ENCODE results near the gene TMTC1.

The TMTC1 gene

GRCh38 chr12:29537298-29537697 lies 246.4 kb downstream of the TMTC1 start:
- DNase-seq (ENCODE audit: low read depth in 2 of 2), result no peak

GRCh38 chr12:29534935-29535334 lies 248.8 kb downstream of the TMTC1 start:
- no peak for DNase-seq (ENCODE audit: low read depth in 2 of 2)

DNA sequence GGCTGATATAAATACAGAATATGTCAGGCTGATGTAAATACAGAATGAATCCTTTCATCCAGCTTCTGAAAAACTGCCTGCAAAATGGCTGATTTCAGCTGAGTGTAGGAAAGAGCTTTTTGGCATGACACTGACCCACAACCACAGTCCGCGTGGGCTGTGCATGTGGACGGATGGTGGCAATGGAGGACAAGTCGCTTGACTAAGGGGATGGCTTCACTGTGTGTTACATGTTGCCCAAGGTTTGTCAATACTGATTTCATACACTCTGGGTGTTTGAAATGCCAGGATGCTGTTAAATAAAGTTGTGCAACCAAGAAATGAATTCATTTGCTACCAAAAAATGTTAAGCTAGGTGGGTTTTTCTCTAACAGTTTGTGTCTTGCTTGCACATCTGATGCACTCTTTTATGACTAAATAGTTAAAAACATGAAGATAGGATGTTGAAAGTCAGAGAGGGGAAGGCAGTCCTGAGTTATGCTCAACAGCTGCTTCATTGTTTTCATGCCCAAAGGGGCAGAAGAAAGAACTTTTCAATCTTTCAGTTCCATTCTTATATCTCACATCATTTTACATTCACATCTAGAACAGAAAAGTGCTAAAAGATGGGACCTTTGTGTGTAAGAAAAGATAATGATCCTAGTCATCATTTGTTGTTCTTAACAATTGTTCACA lies 249.8 kb downstream of the TMTC1 start:
- no peak for DNase-seq (ENCODE audit: low read depth in 2 of 2)

- DNase-seq (ENCODE audit: low read depth in 2 of 2), result no peak
Observed at GRCh38 chr12:29531471-29531870, 252.3 kb downstream of the TMTC1 start.

- no peak for DNase-seq (ENCODE audit: low read depth in 2 of 2)
Observed at GRCh38 chr12:29530436-29530835, 253.3 kb downstream of the TMTC1 start.

GRCh38 chr12:29528161-29528560 lies 255.6 kb downstream of the TMTC1 start:
- no peak for DNase-seq (ENCODE audit: low read depth in 2 of 2)

GRCh38 chr12:29521951-29522350 lies 261.8 kb downstream of the TMTC1 start:
- no peak for DNase-seq (ENCODE audit: low read depth in 2 of 2)

DNA sequence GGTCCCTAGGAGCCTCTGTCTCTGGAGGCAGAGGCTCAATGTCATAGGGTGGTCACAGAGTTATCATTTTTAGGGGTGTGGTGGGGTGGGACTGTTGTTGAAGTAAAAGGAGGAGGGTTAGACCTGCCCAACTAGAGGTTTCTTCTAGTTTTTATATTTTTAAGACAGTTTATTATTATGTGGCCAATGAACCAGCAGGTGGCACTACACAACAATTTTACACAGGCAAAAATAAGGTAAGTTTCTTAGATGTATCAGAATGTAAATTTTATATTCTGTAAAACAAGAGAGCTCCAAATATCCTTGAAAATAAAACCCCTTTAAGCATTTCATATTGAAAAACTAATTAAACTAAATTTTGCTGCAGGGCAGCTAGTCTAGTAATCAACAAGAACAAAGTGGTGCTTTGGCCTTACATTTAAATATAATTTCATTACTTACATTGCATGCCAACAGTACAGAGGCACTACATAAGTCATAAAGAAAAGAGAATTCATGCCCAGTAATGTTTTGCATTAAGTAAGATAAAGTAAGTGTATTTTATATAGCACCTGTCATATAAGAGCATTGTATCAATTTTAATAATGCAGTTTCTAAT lies 264.1 kb downstream of the TMTC1 start:
- no peak for DNase-seq (ENCODE audit: low read depth in 2 of 2)

GRCh38 chr12:29518407-29518806 lies 265.3 kb downstream of the TMTC1 start:
- DNase-seq (ENCODE audit: low read depth in 2 of 2), result no peak

DNA sequence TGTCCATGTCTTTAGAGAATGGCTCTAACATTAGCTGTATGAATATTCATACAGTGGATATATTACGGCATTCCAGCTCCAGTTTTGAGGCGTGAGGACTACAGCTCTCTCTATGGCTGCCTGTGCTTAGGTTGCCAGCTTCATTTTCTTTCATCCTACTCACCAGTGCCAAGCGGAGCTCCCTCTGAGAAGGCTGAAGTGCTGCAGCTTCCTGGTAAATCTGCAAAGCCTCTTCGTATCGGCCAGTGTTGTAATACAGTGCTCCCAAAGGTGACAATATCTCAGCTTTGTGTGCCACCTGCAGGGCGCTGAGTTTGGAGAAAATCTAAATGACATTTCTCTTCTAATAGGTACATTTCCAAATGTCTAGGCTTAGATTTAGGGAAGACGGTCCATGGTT lies 266.5 kb downstream of the TMTC1 start:
- no peak for DNase-seq (ENCODE audit: low read depth in 2 of 2)

- DNase-seq (ENCODE audit: low read depth in 2 of 2), result no peak
Observed at GRCh38 chr12:29516431-29516875, 267.3 kb downstream of the TMTC1 start.

DNA sequence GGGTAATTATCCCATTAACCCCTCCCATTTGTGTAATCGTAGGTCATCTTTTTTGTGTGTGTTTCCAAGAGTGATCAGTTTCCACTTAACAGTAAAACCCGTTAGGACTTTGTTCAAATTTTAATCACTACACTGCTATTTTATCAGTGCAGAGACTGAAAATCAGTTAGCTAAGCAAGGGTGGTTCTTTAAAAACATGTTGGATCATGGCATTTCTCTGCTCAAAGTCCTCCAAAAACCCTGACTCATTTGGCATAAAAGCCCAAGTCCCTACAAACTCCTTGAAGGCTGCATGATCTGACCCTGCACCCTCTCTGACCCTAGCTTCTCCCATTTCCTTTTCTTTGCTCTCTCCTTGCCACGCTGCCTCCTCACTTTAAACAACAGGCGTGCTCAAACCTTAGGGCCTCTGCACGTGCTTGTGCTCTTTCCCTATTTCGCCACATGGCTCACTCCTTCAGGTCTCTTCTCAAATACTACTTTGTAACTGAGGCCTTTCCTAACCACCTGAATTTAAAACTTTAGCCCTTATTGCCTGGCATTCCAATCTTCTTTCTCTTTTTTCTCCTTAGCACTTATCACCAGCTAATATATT lies 273.1 kb downstream of the TMTC1 start:
- DNase-seq (ENCODE audit: low read depth in 2 of 2), result no peak

DNA sequence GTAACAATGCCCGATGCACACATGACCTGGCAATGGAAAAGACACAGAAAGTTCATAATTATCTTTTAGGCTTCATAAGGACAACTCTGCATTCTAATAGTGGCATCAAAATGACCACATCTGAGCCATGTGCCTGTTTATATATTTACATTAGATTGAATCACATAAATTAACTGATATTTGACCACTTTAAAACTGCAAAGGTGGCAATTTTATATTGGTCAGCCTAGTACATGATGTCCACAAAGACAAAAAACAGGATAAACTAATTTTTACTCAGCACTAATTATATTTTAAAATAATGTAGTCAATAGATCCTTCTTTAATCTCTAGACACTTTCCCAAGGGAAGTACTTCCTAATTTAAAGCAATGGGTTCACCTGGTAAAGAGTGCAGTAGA lies 274.2 kb downstream of the TMTC1 start:
- DNase-seq (ENCODE audit: low read depth in 2 of 2), result no peak

GRCh38 chr12:29508949-29509348 lies 274.8 kb downstream of the TMTC1 start:
- DNase-seq (ENCODE audit: low read depth in 2 of 2), result no peak

DNA sequence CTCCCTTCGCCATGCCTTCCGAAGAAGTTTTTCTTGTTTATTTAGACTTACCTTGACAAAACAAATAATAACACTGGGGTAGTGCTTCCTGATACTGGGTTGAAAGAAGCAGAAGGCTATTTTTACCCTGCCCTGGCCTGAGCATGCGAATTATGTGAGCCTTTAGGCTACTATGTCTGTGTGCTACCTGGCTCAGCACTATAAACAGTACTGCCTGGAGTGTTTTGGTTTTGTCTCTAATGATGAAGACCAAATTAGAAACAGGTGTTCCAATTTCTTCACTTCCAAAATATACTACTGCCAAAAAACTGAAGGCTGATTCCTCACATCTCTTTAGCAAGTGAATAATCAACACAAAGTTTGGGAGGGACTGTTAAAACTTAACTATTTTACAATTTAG lies 278.6 kb downstream of the TMTC1 start:
- no peak for DNase-seq (ENCODE audit: low read depth in 2 of 2)

- DNase-seq (ENCODE audit: low read depth in 2 of 2), result no peak
Observed at GRCh38 chr12:29503283-29503682, 280.5 kb downstream of the TMTC1 start.

- DNase-seq (ENCODE audit: low read depth in 2 of 2), result no peak
Observed at GRCh38 chr12:29499235-29499634, 284.5 kb downstream of the TMTC1 start.

DNA sequence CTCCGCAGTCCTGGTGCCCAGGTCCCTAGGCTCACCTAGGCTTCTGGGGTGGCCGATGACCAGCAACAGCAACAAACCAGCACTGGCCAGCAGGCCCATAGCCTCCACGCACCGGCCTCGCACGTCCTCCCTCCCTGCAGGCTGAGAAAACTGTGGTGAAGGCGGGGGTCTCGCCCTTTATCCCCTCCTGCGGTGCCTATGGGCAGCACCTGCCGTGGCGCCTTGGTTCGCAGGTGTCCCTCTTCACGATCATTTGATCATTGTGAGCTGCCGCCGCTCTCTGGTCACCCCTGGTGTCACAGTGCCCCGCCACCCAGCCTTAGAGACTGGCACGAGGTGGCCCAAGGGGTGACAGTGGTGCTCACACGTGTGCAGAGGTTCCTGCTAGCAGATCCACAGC lies 286.2 kb downstream of the TMTC1 start, which contains the start of gene OVCH1:
OVCH1 (minus strand) TSS at position 99 of the 400 bp plus-strand sequence; CDS start at position 99, 0 bp downstream.
- DNase-seq (ENCODE audit: low read depth in 2 of 2), result no peak

DNA sequence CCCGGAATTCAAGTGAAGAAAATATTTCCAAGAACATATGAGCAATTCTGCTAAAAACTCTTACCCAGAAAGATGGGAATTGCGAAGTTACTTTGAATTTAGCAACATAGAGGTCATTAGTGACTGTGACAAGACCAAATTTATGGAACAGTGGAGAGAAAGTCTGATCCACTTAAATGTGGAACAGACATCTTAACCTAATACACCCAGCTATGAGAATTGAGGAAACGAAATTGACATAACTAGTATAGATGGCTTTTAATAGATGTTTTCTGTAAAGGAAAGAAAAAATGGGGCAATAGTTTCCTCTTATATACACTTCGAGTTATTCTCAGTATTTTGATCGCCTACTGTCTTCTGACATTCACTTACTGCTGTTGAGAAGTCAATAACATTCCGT lies 290.9 kb downstream of the TMTC1 start:
- DNase-seq (ENCODE audit: low read depth in 2 of 2), result no peak

DNA sequence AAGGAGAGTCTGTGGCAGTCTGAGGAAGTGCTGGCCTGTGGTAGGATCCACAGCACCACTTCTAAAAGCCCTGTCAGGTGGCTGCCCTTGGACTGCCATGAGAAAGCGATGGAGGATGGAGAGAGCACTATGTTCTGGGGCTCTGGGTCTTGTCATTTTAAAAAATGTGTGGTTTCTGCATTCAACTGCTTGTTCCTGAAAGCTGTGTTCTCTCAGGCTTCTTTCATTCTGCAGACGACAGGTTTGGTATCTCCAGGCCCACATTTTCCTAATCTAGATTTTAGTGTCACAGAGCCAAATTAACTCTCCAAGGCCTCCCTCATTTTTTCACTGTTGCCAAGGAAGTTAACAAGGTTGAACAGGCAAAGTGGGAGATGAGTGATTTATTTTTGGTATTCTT lies 296.8 kb downstream of the TMTC1 start:
- no peak for DNase-seq (ENCODE audit: low read depth in 2 of 2)

- DNase-seq (ENCODE audit: low read depth in 2 of 2), result no peak
Observed at GRCh38 chr12:29463198-29463597, 320.5 kb downstream of the TMTC1 start.

DNA sequence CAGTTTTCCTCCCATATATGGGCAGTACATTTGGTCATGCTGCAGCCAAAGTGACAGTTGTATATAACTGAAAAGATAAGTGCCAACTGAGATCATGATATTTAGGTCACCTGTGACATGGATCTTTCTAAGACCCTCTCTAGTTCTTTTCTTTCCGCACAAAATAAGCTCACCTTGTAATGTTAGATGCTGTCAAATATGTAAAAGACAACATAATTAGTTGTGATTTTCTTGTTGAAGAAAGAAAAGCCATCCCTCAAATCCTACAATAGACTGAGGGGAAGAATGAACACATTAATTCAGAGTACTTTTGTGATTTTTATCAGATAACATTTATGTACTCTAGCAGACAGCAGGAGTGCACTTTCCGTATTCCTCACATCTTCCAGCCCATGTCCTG lies 323.7 kb downstream of the TMTC1 start:
- no peak for DNase-seq (ENCODE audit: low read depth in 2 of 2)

- DNase-seq (ENCODE audit: low read depth in 2 of 2), result no peak
Observed at GRCh38 chr12:29455087-29455486, 328.7 kb downstream of the TMTC1 start.

Measured in stimulated activated CD4-positive, alpha-beta T cell treated with anti-CD3 and anti-CD28 coated beads, Interleukin-1b, Interleukin-23, amount 100 ng/mL, for 1 hour (primary cell).